ENCODE measurements around the gene NTSR2.

DNA sequence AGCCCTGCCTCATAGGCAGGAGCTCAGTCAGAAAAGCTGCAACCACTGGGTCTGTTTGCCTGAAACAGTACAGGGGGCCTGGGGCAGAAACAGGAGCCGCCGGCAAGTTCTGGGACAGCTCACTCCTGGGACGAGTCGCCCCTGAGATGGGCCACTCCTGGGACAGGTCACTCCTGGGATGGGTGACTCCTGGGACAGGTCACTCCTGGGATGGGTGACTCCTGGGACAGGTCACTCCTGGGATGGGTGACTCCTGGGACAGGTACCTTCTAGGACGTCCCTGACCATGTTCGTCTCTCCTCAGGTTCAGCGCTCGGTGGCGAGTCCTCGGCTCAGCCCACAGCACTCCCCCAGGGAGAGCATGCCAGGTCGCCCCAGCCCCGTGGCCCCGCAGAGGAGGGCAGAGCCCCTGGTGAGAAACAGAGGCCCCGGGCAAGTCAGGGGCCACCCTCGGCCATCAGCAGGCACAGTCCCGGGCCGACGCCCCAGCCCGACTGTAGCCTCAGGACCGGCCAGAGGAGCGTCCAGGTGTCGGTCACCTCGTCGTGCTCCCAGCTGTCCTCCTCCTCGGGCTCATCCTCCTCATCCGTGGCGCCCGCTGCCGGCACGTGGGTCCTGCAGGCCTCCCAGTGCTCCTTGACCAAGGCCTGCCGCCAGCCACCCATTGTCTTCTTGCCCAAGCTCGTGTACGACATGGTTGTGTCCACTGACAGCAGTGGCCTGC is 51.8 kb downstream of the NTSR2 start:
- no peak for TF ChIP-seq POLR2A (IDR thresholded peaks at IDR 0.05)
- TF ChIP-seq, protein P1, sequence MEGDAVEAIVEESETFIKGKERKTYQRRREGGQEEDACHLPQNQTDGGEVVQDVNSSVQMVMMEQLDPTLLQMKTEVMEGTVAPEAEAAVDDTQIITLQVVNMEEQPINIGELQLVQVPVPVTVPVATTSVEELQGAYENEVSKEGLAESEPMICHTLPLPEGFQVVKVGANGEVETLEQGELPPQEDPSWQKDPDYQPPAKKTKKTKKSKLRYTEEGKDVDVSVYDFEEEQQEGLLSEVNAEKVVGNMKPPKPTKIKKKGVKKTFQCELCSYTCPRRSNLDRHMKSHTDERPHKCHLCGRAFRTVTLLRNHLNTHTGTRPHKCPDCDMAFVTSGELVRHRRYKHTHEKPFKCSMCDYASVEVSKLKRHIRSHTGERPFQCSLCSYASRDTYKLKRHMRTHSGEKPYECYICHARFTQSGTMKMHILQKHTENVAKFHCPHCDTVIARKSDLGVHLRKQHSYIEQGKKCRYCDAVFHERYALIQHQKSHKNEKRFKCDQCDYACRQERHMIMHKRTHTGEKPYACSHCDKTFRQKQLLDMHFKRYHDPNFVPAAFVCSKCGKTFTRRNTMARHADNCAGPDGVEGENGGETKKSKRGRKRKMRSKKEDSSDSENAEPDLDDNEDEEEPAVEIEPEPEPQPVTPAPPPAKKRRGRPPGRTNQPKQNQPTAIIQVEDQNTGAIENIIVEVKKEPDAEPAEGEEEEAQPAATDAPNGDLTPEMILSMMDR (IDR thresholded peaks at IDR 0.05): no peak

All from right lobe of liver (tissue), 4 donors.